Esophagus muscularis mucosa (tissue), 4 donors: ENCODE data around the gene DPEP1. TPM values are rescaled to one million over a fixed set of nuclear protein-coding genes. Genes with fewer than 3 reads are reported as not detected.
A peak's percentile ranks its signal among the peaks of the same experiment; 100 is the strongest.

Experiments
- DNase-seq: peaks from one replicate; pipeline ENCODE4 v3.0.0-alpha.2; 2017; ENCODE audit errors: extremely low spot score
- H3K27ac ChIP-seq, 4 donors: fragments of 200-600 bp; sonication (generic); replicated peaks in 1 of 4; 1 replicate in 3 of 4; 2 replicates in 1 of 4; pipeline ENCODE4 v1.5.1; 2016 to 2019; ENCODE audit warnings: mild to moderate bottlenecking in 1 of 4
- H3K27me3 ChIP-seq, 4 donors: fragments of 200-600 bp; sonication (generic); one replicate each; pipeline versions ENCODE4 v1.5.1 to v1.6.0; 2016 to 2019
- H3K36me3 ChIP-seq, 4 donors: fragments of 200-600 bp; sonication (generic); one replicate each; pipeline ENCODE4 v1.5.1; 2016 to 2019
- H3K4me1 ChIP-seq, 4 donors: fragments of 200-600 bp; sonication (generic); one replicate each; pipeline ENCODE4 v1.5.1; 2016 to 2019
- H3K4me3 ChIP-seq, 4 donors: fragments of 200-600 bp; sonication (generic); 1 replicate in 2 of 4; 2 replicates in 2 of 4; pipeline ENCODE4 v1.5.1; 2016 to 2019; ENCODE audit warnings: mild to moderate bottlenecking in 4 of 4, moderate library complexity in 1 of 4
- H3K9me3 ChIP-seq, 4 donors: fragments of 200-600 bp; sonication (generic); 1 replicate in 3 of 4; 2 replicates in 1 of 4; pipeline ENCODE4 v1.5.1; 2016 to 2019
- CTCF ChIP-seq, 3 experiments: fragments of 200-600 bp in 2 of 3; fragments of 450-650 bp in 1 of 3; sonication (generic) in 2 of 3; IDR thresholded peaks; one replicate each; pipeline ENCODE4 v1.5.1; 2017 to 2019; ENCODE audit warnings: antibody characterized with exemption in 3 of 3, mild to moderate bottlenecking in 2 of 3, moderate library complexity in 1 of 3
- EP300 ChIP-seq: sonication (generic); formaldehyde crosslinking; IDR thresholded peaks from one replicate; pipeline ENCODE4 v1.6.1; 2017; ENCODE audit warnings: antibody characterized with exemption
- POLR2A ChIP-seq: fragments of 450-650 bp; IDR thresholded peaks from one replicate; pipeline ENCODE4 v1.6.1; 2017; ENCODE audit warnings: antibody characterized with exemption, moderate library complexity, mild to moderate bottlenecking, low read depth
- POLR2AphosphoS5 ChIP-seq, 2 donors: sonication (generic); formaldehyde crosslinking; IDR thresholded peaks; one replicate each; pipeline ENCODE4 v1.6.1; 2017; ENCODE audit warnings: antibody characterized with exemption in 2 of 2
- WGBS: methylation state at CpG from one replicate; pipeline ENCODE4 v1.1.5; 2018; 5-methylcytosine and 5-hydroxymethylcytosine counted together
- intact Hi-C: fragments of 100-400 bp; cut with DNase I; formaldehyde crosslinking; loops from one replicate; pipeline ENCODE4 v1.15.1; 2023
- total RNA-seq, 4 donors: library from RNA; depleted of rRNA; stranded (reverse); fragments of >200 nt; gene quantifications; one replicate each; pipeline versions ENCODE4 v1.1.0 to v1.2.1, GENCODE V29; 2016

The DPEP1 gene
- total RNA-seq, 4 donors from 2014 or later, result 0.99 TPM; not detected in 3

- no peak for DNase-seq
- no peak for TF ChIP-seq POLR2A
- TF ChIP-seq CTCF (IDR thresholded peaks at IDR 0.05), result no peak
- H3K4me3 ChIP-seq, result no peak overlapping the region
- H3K9me3 ChIP-seq, result no peaks in the 10 kb centered on the region
- WGBS, result 86% methylated on average over 19 of the region's 32 CpGs
- H3K27me3 ChIP-seq, result peaks cover 0 to 67% (median 3%) of the 10 kb centered on the region in 4 donors
- H3K27ac ChIP-seq, result no peak overlapping the region
- intact Hi-C loops, result no loop called here
- peaks cover 0 to 4% (median 0%) of the 10 kb centered on the region in 4 donors for H3K4me1 ChIP-seq
- H3K36me3 ChIP-seq, result no peaks in the 10 kb centered on the region
Observed at GRCh38 chr16:89621698-89622409, 8.4 kb downstream of the DPEP1 start.

- intact Hi-C loops, result no loop called here
- no peak for TF ChIP-seq CTCF (IDR thresholded peaks at IDR 0.05)
- no peak for TF ChIP-seq POLR2A
- no peak for TF ChIP-seq POLR2AphosphoS5 (IDR thresholded peaks at IDR 0.05)
- TF ChIP-seq EP300, result no peak
- Histone ChIP-seq H3K36me3 (no peaks in the 10 kb centered on the region), H3K9me3 (no peaks in the 10 kb centered on the region), H3K4me3 (no peak overlapping the region), H3K4me1 (peaks cover 0 to 4% (median 0%) of the 10 kb centered on the region in 4 donors), H3K27ac (peak overlapping the region in 1 of 4 donors; percentile 30), H3K27me3 (peaks cover 0 to 49% (median 3%) of the 10 kb centered on the region in 4 donors)
- DNase-seq, result no peak
- WGBS, result 36% methylated on average over 28 of the region's 28 CpGs
Observed at GRCh38 chr16:89623511-89624261, 10.2 kb downstream of the DPEP1 start.

- no peak for DNase-seq
- no peak overlapping the region for H3K27ac ChIP-seq
Observed at GRCh38 chr16:89624777-89625761, 11.6 kb downstream of the DPEP1 start.

More at GRCh38 chr16:89624777-89625761, 11.6 kb downstream of the DPEP1 start:
- 62% methylated on average over 21 of the region's 21 CpGs for WGBS
- H3K9me3 ChIP-seq, result peaks cover 0 to 3% (median 0%) of the 10 kb centered on the region in 4 donors
- TF ChIP-seq CTCF (IDR thresholded peaks at IDR 0.05), result no peak
- no peak for TF ChIP-seq POLR2A
- no peak for TF ChIP-seq POLR2AphosphoS5 (IDR thresholded peaks at IDR 0.05)
- no peak for TF ChIP-seq EP300
- intact Hi-C loops, result no loop called here
- no peak overlapping the region for H3K4me3 ChIP-seq
- no peaks in the 10 kb centered on the region for H3K36me3 ChIP-seq
- peaks cover 0 to 45% (median 2%) of the 10 kb centered on the region in 4 donors for H3K27me3 ChIP-seq
- H3K4me1 ChIP-seq, result peaks cover 0 to 4% (median 0%) of the 10 kb centered on the region in 4 donors
